C4-2B (cell line): Measurements from ENCODE around the gene FRAS1.
A peak's percentile ranks its signal among the peaks of the same experiment; 100 is the strongest.
"Not testable (repeated sequence)": the region's sequence is repeated elsewhere in the genome, so short reads cannot be mapped to it uniquely, and the experiment has no call there.

Experiments
- H3K27ac ChIP-seq: fragments of 450-650 bp; 2 replicates; pipeline ENCODE4 v1.5.1; 2017
- ZFX ChIP-seq: fragments of 450-650 bp; IDR thresholded peaks from 2 replicates; pipeline ENCODE4 v1.6.1; 2017
- TF ChIP-seq, protein P1 (sequence below): fragments of 450-650 bp; conservative IDR thresholded peaks from 2 replicates; pipeline ENCODE4 v1.5.1; 2017; ENCODE audit warnings: mild to moderate bottlenecking

The FRAS1 gene, protein sequence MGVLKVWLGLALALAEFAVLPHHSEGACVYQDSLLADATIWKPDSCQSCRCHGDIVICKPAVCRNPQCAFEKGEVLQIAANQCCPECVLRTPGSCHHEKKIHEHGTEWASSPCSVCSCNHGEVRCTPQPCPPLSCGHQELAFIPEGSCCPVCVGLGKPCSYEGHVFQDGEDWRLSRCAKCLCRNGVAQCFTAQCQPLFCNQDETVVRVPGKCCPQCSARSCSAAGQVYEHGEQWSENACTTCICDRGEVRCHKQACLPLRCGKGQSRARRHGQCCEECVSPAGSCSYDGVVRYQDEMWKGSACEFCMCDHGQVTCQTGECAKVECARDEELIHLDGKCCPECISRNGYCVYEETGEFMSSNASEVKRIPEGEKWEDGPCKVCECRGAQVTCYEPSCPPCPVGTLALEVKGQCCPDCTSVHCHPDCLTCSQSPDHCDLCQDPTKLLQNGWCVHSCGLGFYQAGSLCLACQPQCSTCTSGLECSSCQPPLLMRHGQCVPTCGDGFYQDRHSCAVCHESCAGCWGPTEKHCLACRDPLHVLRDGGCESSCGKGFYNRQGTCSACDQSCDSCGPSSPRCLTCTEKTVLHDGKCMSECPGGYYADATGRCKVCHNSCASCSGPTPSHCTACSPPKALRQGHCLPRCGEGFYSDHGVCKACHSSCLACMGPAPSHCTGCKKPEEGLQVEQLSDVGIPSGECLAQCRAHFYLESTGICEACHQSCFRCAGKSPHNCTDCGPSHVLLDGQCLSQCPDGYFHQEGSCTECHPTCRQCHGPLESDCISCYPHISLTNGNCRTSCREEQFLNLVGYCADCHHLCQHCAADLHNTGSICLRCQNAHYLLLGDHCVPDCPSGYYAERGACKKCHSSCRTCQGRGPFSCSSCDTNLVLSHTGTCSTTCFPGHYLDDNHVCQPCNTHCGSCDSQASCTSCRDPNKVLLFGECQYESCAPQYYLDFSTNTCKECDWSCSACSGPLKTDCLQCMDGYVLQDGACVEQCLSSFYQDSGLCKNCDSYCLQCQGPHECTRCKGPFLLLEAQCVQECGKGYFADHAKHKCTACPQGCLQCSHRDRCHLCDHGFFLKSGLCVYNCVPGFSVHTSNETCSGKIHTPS (N-terminal part only)

DNA sequence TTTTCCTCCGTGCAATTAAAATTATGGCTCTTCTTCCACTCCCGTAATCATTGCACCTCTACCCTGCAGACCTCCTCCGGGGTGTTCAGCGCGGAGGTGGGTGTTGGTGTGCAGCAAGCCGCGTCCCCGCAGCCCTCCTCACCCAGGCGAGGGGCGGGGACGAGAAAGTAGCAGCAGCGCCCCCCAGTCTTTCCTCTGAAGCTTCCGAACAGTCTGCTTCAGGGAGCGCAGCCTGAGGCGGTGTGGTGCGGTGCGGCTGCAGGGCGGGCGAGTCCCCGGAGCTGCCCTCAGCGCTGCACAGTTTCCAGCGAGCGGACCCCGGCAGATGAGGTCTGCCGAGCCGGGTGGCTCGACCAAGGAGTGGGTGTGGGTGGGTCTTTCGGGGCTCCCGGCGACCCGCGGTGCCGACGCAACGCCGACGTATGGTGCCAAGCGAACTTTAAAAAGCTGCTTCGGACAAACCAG is at the start of gene FRAS1:
Gene FRAS1 (plus strand): TSS at position 189 of the 465 bp plus-strand sequence. CDS start 687 bp downstream, outside the sequence.
- no peak for TF ChIP-seq ZFX
- TF ChIP-seq, protein P1, sequence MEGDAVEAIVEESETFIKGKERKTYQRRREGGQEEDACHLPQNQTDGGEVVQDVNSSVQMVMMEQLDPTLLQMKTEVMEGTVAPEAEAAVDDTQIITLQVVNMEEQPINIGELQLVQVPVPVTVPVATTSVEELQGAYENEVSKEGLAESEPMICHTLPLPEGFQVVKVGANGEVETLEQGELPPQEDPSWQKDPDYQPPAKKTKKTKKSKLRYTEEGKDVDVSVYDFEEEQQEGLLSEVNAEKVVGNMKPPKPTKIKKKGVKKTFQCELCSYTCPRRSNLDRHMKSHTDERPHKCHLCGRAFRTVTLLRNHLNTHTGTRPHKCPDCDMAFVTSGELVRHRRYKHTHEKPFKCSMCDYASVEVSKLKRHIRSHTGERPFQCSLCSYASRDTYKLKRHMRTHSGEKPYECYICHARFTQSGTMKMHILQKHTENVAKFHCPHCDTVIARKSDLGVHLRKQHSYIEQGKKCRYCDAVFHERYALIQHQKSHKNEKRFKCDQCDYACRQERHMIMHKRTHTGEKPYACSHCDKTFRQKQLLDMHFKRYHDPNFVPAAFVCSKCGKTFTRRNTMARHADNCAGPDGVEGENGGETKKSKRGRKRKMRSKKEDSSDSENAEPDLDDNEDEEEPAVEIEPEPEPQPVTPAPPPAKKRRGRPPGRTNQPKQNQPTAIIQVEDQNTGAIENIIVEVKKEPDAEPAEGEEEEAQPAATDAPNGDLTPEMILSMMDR = no peak
- peak within 1 kb of the TSS; percentile 52 for H3K27ac ChIP-seq

DNA sequence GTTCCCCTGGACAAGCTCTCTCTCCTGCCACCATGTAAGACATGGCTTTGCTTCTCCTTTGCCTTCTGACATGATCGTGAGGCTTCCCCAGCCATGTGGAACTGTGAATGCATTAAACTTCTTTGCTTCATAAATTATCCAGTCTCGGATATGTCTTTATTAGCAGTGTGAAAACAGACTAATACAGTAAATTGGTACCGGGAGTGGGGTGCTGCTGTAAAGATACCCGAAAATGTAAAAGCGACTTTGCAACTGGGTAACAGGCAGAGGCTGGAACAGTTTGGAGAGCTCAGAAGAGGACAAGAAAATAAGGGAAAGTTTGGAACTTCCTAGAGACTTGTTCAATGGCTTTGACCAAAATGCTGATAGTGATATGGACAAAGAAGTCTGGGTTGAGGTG is 46.1 kb upstream of the FRAS1 start:
- H3K27ac ChIP-seq = not testable (repeated sequence)

DNA sequence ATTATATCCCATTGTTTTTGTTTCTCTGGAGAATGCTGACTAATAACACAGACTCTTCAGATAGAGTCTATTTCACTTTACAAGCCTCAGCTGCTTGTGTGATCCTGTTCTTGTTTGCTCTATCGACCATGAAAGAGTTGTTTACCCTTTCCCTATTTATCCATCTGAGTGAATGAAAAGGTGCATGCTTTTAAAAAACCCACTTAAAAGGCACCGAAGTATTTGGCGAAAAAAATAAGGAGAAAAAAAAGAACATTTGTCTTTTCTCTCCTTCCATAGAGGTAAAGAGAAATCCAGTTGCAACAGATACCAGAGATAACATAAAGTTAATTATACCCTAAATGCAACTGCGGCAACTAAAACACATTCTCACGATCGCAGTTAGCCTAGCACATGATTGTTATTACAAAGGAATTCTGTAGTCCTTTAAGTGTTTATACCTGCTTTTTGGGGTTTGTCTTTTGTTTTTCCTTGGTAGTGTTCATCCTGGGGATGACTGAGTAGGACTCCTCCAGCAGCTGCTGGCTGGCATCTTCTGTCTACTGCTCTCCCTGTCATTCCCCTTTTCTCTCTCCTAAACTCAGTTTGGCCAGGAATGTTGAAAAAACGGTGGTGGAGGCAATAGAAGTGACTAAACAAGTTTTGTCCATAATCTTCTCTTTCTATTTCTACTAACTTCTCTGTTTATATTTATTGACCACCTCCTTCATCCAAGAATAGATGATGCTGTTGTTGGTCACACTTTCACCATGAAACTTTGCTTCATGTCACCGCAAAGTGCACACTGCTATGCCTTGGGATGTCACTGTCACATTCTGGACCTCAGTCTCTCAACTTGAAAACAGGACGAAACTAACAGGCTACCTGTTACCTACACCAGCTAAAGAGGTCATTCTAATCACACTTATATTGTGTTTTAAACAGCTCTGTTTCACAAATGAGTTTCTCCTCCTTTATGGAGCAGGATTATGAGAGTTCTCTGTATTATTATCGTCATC is 41.9 kb upstream of the FRAS1 start:
- no peak for TF ChIP-seq ZFX
- TF ChIP-seq, protein P1 = no peak
- no peak overlapping the region for H3K27ac ChIP-seq

DNA sequence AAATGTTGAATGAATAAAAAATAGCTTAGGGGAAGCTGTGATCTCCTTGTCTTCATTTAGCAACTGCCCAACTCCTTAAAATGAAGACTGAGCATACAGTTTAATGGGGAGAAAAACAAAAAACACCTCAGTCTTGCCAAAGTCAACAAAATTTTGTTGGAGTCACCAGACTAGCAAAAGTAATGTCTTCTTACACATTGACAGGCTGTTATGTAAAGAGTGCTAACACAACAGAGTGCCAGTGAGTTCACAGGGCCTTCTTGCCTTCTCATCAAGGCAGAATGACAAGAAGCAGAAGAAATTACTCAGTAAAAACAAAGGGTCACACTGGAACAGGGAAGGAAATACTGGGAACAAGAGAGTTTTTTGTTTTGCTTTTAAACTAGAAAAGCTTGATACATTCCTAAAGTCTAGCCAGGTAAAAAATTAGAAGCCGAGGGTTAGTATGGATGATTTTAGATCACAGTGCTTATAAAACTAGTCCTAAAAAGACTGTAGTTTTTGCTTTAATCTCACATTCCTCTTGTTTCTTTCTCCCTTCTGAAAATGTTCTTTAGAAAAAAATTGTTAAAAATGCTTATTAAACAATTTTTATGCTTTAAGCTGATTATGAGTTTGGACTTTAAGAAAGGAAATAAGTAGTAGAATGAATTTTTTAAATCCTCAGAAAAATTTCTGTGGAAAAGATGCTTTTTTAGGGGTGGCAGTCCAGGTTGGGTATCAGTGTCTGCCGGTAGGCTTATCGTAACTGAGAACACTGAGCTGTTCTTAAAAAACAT is 38.7 kb upstream of the FRAS1 start:
- no peak overlapping the region for H3K27ac ChIP-seq
- no peak for TF ChIP-seq ZFX
- TF ChIP-seq, protein P1 = no peak

DNA sequence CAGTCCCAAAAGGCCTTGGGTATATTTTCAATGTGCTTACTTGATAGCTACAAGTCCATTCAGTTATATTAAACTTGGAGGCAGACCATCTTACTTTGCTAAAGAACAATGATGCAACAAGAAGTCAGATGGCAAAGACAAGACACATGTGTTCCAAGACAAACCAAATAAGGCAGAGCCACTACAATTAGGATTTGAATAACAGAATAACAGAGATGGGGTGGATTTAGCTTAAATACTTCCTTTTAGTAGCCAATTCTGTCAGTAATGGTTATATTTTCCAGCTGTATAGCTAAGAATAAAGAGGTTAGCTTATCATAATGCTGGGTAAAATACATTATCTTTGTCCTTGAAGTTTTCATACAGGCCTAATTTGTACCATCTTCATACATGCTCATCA is 37.7 kb upstream of the FRAS1 start:
- no peak overlapping the region for H3K27ac ChIP-seq
- no peak for TF ChIP-seq ZFX
- TF ChIP-seq, protein P1 = no peak

DNA sequence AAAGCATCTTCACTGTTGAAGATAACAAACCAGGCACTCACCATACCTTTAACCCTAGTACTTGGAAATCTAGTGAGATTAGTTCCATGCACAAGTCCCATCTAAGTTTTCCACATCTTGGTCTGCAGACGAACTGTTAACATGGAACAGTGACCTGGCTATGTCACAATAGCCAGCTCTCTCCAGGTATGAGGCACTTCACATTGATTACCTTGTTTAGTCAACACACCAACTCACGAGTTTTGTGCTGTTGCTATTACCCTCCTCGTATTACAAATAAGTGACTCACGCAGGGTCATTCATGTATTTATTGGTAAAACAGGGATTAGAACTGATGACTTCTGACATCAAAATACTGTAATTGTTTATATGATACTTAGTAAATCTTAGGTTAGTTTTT is 36.4 kb upstream of the FRAS1 start:
- no peak for TF ChIP-seq ZFX
- TF ChIP-seq, protein P1 = no peak
- no peak overlapping the region for H3K27ac ChIP-seq
